Right hindlimb (tissue), 1 donor: ENCODE measurements around the gene STYXL2.

Experiments
- DNase-seq: peaks from one replicate; pipeline ENCODE4 v3.0.0-alpha.2; 2018

The STYXL2 gene

DNA sequence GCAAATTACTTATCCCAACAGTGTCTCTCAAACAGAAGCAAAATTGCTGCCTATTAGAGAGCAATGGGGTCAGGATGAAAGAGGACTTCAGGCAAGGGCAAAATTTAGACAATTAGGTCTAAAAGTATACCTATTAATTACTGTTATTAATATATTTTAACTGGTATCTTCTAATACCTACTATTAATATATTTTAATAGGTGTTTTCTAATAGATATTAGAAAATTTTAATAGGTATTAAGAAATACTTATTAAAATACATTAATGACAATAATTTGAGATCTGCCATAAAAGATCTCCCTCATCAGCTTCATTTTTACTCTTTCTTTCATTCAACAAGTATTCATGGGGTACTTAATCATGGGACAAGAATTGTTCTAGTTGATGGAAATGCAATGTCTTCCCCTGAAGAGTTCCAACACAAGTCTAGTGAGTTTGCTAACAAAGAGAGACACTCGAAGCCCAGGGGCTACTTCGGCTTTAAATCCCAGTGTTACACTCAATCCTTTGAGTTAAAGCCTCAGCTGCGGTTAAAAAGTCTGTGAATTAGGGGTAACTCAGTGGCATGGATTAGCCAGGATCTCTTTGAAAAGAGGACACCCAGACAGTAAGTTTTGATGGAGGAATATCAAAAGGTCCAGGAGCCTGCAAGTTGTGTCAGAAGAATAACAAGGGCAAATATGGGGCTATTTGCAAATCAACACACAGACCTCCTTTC, 44.1 kb downstream of the STYXL2 start:
- DNase-seq: no peak

DNA sequence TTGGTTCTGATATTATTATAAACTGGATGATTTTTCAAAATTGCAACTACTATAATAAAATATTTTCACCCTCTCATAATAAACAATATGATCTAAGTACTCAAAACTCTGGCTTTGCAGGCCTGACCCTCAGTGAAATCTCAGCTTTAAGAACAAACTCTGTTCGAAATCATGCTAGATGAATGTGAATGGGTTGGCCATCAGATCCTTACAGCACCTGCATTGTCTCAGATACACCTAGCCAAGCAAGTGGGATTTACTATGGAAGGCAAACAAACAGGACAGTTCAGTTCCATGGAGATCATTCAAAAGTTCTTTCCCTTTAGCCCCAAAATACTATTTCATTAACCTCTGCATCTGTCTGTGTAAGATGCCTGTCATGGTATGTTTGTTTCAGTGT, 44.8 kb downstream of the STYXL2 start:
- no peak for DNase-seq

DNA sequence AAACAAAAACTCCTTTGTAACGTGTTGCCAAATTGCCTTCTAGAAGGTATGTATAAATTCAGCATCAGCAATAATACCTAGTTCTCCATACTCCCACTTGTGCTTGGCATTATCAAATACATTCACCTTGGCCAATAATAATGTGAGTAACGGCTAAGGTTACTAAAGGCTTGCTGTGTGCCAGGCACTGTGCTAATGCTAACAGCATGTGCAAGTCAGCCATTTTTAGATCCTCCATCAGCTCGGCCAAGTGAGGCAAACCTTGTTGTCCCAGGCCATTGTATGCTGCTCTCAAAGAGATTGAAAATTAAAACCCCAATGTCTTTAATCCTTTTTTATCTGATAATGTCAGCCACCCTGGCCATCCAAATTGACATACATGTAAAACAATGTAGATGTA, 48.1 kb downstream of the STYXL2 start:
- no peak for DNase-seq
